Activated T-helper 1 cell treated with anti-CD3 and anti-CD28 coated beads, Interleukin-12 subunit alpha, Interleukin-12 subunit beta, Interleukin-2, Interleukin-4 antibody, amounts not matched to agents 30 ng/mL and 10 ng/mL and 1 ng/mL, durations not matched to agents 14 hours and 24 hours and 36 hours (primary cell): ENCODE results near the gene TAGLN. TPM values are rescaled to one million over a fixed set of nuclear protein-coding genes. Genes with fewer than 3 reads are reported as not detected.

Source experiments
- DNase-seq: peaks from one replicate; pipeline ENCODE4 v3.0.0; 2021; ENCODE audit warnings: low spot score
- H3K27ac Mint-ChIP-seq: one replicate; pipeline ENCODE4 v1.8.0; 2021; ENCODE audit warnings: mild to moderate bottlenecking, mixed read lengths
- H3K27me3 Mint-ChIP-seq: one replicate; pipeline ENCODE4 v1.8.0; 2022; ENCODE audit warnings: mild to moderate bottlenecking, moderate library complexity, mixed read lengths; ENCODE audit not compliant: insufficient read depth
- H3K36me3 Mint-ChIP-seq: one replicate; pipeline ENCODE4 v1.8.0; 2021; ENCODE audit warnings: low read depth, mixed read lengths
- H3K4me1 Mint-ChIP-seq: one replicate; pipeline ENCODE4 v1.8.0; 2021; ENCODE audit warnings: low read depth, mixed read lengths
- H3K4me3 Mint-ChIP-seq: one replicate; pipeline ENCODE4 v1.8.0; 2021; ENCODE audit warnings: mild to moderate bottlenecking, moderate library complexity, mixed read lengths
- H3K9me3 Mint-ChIP-seq: one replicate; pipeline ENCODE4 v1.8.0; 2021; ENCODE audit warnings: mixed read lengths
- intact Hi-C: fragments of 100-400 bp; cut with micrococcal nuclease; formaldehyde crosslinking; loops from one replicate; pipeline ENCODE4 v1.15.1; 2024
- total RNA-seq: library from RNA; stranded (reverse); gene quantifications from 2 replicates; pipeline ENCODE4 v1.2.3, GENCODE V29; 2022

TAGLN gene
- total RNA-seq, 1 donor from 2014 or later: 4.6 TPM

DNA sequence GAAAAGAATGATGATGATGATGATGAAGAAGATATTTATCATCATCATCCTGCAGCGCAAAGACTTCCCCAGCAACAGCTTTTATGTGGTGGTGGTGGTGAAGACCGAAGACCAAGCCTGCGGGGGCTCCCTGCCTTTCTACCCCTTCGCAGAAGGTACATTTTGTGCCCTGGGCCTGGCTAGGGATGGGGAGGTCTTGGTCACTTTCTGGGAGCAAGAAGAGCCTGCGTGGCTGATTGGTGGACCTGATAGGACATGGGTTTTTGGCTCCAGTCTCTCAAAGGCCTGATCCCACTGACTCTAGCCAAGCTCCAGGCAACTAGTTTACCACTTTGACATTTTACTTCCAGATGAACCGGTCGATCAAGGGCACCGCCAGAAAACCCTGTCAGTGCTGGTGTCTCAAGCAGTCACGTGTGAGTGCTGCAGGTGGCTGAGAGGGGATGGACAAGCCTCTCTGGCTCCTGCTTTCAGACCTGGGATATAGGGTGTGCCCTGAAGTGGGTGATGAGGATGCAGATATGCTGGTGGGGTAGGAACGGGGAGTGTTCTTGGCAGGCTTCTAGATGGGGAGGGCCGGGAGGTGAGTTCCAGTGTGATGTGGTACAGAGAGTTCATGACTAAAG, 15.3 kb upstream of the TAGLN start:
- H3K27me3 Mint-ChIP-seq: no peaks in the 10 kb centered on the region
- intact Hi-C loops: no loop called here
- no peak overlapping the region for H3K4me3 Mint-ChIP-seq
- no peak for DNase-seq
- peaks cover 9% of the 10 kb centered on the region for H3K36me3 Mint-ChIP-seq
- H3K9me3 Mint-ChIP-seq: no peaks in the 10 kb centered on the region
- peaks cover 23% of the 10 kb centered on the region for H3K4me1 Mint-ChIP-seq
- H3K27ac Mint-ChIP-seq: no peak overlapping the region

DNA sequence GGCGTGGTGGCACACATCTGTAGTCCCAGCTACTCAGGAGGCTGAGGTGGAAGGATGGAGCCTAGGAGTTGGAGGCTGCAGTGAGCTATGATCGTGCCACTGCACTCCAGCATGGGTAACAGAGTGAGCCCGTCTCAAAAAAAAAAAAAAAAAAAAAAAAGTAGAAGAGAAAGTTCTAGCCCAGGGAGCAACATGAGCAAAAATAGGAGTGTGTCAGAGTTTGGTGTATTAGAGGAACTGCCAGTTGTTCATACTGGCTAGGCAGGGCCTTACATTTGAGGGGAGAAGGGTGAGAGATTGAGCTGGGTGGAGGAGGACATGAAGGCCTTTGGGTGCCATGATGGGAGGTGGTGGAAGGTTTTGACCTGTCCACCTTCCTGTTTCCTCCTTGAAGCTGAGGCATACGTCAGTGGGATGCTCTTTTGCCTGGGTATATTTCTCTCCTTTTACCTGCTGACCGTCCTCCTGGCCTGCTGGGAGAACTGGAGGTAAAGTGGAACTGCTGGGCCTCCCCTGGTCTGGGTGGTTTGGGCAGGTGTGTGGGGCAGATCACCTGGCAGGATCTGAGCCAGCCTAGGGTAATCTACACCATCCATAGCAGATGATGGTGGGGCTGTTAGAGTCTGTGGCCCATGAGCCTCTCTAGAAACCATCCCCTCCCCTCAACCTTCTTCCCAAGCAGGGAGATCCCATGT, 13.3 kb upstream of the TAGLN start:
- no peaks in the 10 kb centered on the region for H3K9me3 Mint-ChIP-seq
- H3K36me3 Mint-ChIP-seq: peaks cover 12% of the 10 kb centered on the region
- peaks cover 5% of the 10 kb centered on the region for H3K4me1 Mint-ChIP-seq
- H3K27ac Mint-ChIP-seq: no peak overlapping the region
- H3K4me3 Mint-ChIP-seq: no peak overlapping the region
- intact Hi-C loops: no loop called here
- DNase-seq: no peak
- no peaks in the 10 kb centered on the region for H3K27me3 Mint-ChIP-seq

DNA sequence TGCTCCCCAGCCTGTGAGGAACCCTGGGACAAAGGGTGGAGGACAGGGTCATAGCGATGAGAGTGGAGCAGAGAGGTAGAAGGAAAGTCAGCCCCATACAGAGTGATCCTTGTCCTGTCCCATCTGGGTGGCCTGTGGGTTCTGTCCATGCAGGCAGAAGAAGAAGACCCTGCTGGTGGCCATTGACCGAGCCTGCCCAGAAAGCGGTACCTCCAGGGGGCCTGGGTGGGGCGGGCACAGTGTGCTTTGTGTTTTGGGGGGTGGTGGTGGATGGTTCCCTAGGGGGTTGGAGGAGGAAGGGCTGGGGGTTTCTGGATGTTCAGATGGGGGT, 12.8 kb upstream of the TAGLN start:
- Mint-ChIP-seq H3K9me3 (no peaks in the 10 kb centered on the region), H3K4me3 (no peak overlapping the region), H3K36me3 (peaks cover 12% of the 10 kb centered on the region), H3K27me3 (no peaks in the 10 kb centered on the region), H3K4me1 (no peaks in the 10 kb centered on the region), H3K27ac (no peak overlapping the region)
- DNase-seq: no peak
- intact Hi-C loops: no loop called here

DNA sequence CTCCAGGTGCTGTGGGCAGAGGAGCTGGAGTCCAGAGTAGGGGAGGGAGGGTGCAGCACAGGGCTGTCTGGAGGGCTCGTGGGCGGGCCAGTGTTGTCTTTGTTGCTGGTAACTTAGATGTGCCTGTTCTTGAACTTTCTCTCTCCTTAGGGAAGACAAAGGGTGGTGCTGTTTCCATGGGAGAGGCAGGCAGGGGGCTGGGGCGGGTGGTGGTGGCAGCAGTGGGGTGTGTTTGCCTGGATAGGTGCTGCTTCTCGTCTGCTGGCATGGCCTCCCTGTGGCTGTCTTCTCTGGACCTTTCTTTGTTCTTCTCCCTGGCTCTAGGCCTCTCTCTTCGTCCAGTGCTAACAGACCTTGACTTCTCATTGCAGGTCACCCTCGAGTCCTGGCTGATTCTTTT, 12.2 kb upstream of the TAGLN start:
- Mint-ChIP-seq H3K4me1 (no peaks in the 10 kb centered on the region), H3K27ac (peak overlapping the region; percentile 18), H3K27me3 (no peaks in the 10 kb centered on the region), H3K36me3 (peaks cover 12% of the 10 kb centered on the region), H3K9me3 (no peaks in the 10 kb centered on the region), H3K4me3 (no peak overlapping the region)
- no peak for DNase-seq
- intact Hi-C loops: no loop called here

DNA sequence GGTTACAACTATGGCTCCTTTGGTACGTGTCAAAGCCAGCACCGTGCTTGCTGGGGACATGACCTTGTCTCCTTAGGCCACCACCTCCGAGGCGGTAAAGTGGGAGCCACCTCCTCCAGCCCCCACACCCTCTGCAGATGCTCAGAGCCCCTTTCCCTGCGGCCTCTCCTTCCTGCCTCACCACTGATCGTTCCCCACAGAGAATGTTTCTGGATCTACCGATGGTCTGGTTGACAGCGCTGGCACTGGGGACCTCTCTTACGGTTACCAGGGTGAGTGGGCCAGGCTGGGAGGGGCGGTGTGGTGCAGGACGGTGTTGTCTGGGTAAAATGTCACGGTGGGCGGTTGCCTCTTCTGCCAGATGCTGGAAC, 11.8 kb upstream of the TAGLN start:
- H3K4me1 Mint-ChIP-seq: no peaks in the 10 kb centered on the region
- H3K9me3 Mint-ChIP-seq: no peaks in the 10 kb centered on the region
- no peak overlapping the region for H3K4me3 Mint-ChIP-seq
- DNase-seq: no peak
- peaks cover 12% of the 10 kb centered on the region for H3K36me3 Mint-ChIP-seq
- no peaks in the 10 kb centered on the region for H3K27me3 Mint-ChIP-seq
- peak overlapping the region; percentile 18 for H3K27ac Mint-ChIP-seq
- intact Hi-C loops: no loop called here

DNA sequence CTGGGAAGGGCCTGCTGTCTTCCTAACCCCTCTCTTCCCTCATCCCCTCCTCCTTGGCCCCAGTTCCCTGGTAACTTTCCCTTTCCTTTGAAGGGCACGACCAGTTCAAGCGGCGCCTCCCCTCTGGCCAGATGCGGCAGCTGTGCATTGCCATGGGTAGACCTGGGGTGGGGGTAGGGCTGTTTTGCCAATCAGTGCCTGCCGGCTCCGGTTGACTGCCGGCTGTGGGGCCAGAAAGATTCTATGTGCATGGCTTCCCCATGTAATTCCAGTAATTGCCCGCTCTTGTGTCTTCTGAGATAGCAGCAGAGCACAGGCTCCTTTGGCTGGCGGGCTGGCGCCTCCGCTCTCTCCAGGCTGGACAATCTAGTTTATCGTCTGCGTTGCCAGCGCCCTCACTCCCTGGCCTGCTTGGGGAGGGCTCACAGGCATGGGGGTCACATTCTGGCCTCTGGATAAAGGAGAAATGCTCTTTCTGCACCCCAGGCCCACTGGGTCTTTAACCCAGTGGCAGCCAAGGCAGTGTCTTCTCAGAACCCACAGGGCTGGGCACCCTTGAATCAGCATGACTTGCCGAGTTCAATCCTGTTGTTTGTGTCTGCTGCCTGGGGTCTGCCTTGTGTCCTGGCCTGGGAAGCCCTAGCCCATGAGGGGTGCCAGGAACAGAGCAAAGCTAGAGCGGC, 11.2 kb upstream of the TAGLN start:
- Mint-ChIP-seq H3K4me1 (no peaks in the 10 kb centered on the region), H3K36me3 (peaks cover 12% of the 10 kb centered on the region), H3K4me3 (no peak overlapping the region), H3K27me3 (no peaks in the 10 kb centered on the region), H3K27ac (no peak overlapping the region), H3K9me3 (no peaks in the 10 kb centered on the region)
- intact Hi-C loops: no loop called here
- DNase-seq: no peak

DNA sequence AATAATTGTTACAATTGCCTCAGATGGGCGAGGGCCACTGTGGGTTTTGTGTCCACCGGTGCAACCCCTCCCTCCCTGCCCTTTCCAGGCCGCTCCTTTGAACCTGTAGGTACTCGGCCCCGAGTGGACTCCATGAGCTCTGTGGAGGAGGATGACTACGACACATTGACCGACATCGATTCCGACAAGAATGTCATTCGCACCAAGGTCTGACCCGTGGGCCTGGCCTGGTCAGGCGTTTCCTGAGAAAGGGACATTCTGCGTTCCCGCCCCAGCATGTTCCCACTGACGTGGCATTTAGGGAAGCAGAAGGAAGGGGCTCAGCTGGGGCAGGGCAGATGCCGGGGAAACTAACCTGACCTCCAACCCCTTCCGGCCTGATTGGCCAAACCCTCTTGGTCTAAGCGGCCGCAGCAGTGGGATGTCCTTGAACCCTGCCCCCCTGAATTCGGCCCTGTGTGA, 10.5 kb upstream of the TAGLN start:
- Mint-ChIP-seq H3K27ac (no peak overlapping the region), H3K4me3 (no peak overlapping the region), H3K36me3 (peaks cover 10% of the 10 kb centered on the region), H3K27me3 (no peaks in the 10 kb centered on the region), H3K4me1 (no peaks in the 10 kb centered on the region), H3K9me3 (no peaks in the 10 kb centered on the region)
- intact Hi-C loops: no loop called here
- DNase-seq: no peak

DNA sequence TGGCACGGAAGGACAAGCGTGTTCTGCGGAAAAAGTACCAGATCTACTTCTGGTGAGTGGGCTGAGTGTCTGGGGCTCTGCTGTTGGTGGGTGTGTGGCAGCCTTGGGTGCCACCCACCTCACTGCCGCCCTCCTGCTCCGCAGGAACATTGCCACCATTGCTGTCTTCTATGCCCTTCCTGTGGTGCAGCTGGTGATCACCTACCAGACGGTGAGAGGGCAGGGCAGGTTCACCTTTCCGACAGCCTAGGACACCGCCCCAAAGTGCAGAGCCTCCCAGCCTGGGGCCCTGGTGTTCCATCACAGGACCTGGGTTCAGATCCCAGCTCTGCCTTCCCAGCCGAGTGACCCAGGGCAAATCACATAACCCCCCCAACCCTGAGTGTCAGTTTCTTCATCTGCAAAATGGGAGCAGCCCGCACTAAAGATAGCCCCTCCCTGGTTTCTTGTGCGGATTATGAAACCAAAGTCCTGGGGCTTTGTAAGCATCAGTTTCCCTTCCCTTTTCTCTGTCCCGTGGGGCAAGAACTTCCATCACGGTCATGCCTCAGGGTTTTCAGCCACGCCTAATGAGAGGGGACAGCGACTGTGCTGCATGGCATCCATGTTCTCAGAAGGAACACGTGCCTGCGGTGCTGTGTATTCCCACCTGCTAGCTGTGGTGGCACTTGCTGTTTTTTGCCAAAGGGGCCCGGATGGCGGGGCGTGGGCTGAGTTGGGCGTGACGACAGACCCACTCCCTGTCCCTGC, 9.8 kb upstream of the TAGLN start:
- Mint-ChIP-seq H3K4me1 (no peaks in the 10 kb centered on the region), H3K9me3 (no peaks in the 10 kb centered on the region), H3K27me3 (no peaks in the 10 kb centered on the region), H3K4me3 (no peak overlapping the region), H3K27ac (no peak overlapping the region), H3K36me3 (peaks cover 9% of the 10 kb centered on the region)
- intact Hi-C loops: no loop called here
- DNase-seq: no peak

DNA sequence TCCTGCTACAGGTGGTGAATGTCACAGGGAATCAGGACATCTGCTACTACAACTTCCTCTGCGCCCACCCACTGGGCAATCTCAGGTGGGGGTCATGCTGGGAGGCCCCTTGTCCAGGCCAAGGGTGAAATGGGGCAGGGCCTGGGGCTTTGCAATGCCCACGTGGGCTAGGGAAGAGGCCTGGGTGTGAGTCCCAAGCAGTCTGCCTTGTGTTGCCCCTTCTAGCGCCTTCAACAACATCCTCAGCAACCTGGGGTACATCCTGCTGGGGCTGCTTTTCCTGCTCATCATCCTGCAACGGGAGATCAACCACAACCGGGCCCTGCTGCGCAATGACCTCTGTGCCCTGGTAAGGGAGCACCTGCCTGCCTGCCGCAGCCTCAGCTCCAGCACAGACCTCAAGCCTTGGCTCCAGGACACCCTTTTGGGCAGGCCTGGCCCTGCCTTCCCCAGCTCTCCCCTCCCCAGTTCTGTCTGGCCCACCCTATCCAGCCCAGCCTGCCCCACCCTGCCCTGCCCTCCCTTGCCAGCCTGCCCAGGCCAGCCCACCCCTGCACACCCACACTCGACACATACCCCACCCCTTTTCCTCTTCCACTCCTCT, 9.1 kb upstream of the TAGLN start:
- H3K27me3 Mint-ChIP-seq: no peaks in the 10 kb centered on the region
- H3K9me3 Mint-ChIP-seq: no peaks in the 10 kb centered on the region
- no peaks in the 10 kb centered on the region for H3K4me1 Mint-ChIP-seq
- peaks cover 10% of the 10 kb centered on the region for H3K36me3 Mint-ChIP-seq
- intact Hi-C loops: no loop called here
- DNase-seq: no peak
- H3K27ac Mint-ChIP-seq: no peak overlapping the region
- no peak overlapping the region for H3K4me3 Mint-ChIP-seq

DNA sequence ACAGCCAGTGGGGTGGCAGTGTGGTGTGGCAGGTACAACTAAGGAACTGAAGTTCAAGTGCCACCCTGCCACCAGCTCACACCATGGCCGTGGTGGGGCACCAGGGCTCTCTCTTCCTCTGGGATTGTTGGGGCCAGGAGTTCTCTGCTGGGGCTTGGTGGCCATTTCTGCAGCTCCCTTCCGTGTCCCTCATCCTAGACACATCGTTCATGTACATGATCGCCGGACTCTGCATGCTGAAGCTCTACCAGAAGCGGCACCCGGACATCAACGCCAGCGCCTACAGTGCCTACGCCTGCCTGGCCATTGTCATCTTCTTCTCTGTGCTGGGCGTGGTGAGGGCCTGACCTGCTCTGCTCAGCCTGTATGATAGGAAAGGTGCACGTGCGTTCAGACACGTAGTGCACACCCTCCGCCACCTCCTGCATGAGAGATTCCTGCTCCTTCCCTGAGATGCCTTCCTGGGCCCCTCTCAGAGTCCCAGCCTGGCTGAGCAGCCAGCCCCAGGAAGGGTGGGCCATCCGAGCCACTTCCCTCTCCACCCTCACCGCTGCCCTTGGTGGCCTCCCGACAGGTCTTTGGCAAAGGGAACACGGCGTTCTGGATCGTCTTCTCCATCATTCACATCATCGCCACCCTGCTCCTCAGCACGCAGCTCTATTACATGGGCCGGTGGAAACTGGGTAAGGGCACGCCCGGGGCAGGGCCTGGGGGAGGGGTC, 7.3 kb upstream of the TAGLN start:
- intact Hi-C loops: no loop called here
- no peak overlapping the region for H3K27ac Mint-ChIP-seq

DNA sequence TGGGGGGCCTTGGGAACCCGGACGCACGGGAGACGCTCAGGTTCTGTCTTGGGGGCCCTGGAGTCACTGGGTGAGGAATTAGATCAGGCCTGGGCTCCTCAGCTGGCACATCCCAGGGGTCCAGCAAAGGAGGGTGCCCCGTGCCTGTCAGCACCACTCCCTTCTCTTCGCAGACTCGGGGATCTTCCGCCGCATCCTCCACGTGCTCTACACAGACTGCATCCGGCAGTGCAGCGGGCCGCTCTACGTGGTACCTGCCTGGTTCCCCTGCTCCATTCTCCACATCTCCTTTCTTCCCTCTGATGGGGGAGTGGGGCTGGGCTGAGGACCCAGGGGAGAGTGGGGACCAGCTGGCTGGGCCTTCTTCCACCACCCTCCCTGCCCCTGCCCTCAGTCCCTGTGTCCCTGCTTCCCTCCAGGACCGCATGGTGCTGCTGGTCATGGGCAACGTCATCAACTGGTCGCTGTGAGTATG, 6.7 kb upstream of the TAGLN start:
- Mint-ChIP-seq H3K9me3 (no peaks in the 10 kb centered on the region), H3K4me1 (no peaks in the 10 kb centered on the region), H3K27me3 (no peaks in the 10 kb centered on the region), H3K36me3 (peaks cover 10% of the 10 kb centered on the region), H3K27ac (no peak overlapping the region), H3K4me3 (no peak overlapping the region)
- no peak for DNase-seq
- intact Hi-C loops: no loop called here

More for the DNA sequence above, 7.3 kb upstream of the TAGLN start:
- Mint-ChIP-seq H3K36me3 (peaks cover 12% of the 10 kb centered on the region), H3K27me3 (no peaks in the 10 kb centered on the region), H3K4me3 (no peak overlapping the region), H3K4me1 (no peaks in the 10 kb centered on the region), H3K9me3 (no peaks in the 10 kb centered on the region)
- DNase-seq: no peak
